A549 (cell line): ENCODE data around the gene ASAP2. TPM values are rescaled to one million over a fixed set of nuclear protein-coding genes. Genes with fewer than 3 reads are reported as not detected.

Experiments
- ATAC-seq, 2 experiments: fragments of 200-7000 bp in 1 of 2; fragments of >200 bp in 1 of 2; cut with Nextera tagmentation in 1 of 2; cut with Tn5 transposase in 1 of 2; 3 replicates each; pipeline versions ENCODE4 v1.8.0 to v1.9.1; 2018 to 2020; ENCODE audit warnings: mild to moderate bottlenecking in 1 of 2, moderate library complexity in 1 of 2
- CTCF ChIA-PET: fragments of 300-600 bp; sonication (Branson Sonifier 250); formaldehyde crosslinking; extraction: SDS; loops from one replicate; lab custom pipeline; 2021; ENCODE audit warnings: antibody characterized with exemption, inconsistent platforms; lab: Yijun Ruan, JAX
- POLR2A ChIA-PET: fragments of 350-600 bp; formaldehyde crosslinking; extraction: SDS; loops from one replicate; lab custom pipeline; 2021; ENCODE audit warnings: antibody characterized with exemption, inconsistent platforms; lab: Yijun Ruan, JAX
- DNase-seq, 2 experiments: peaks; one replicate each; pipeline versions ENCODE4 v3.0.0 to v3.0.0-alpha.2; 2011 to 2016; ENCODE audit warnings: low read depth in 1 of 2, low spot score in 1 of 2
- FAIRE-seq: peaks from 2 replicates; lab custom pipeline; 2011; peaks lifted over from hg19 to GRCh38; lab: Jason Lieb, UNC
- H3K27ac ChIP-seq, 2 experiments: fragments of >200 bp; sonication (Bioruptor Twin); formaldehyde crosslinking; 3 replicates each; pipeline ENCODE4 v1.5.1; 2016 to 2017
- H3K4me1 ChIP-seq: fragments of >200 bp; sonication (Bioruptor Twin); formaldehyde crosslinking; 3 replicates; pipeline ENCODE4 v1.6.1; 2016
- H3K4me2 ChIP-seq: fragments of >200 bp; sonication (Bioruptor Twin); formaldehyde crosslinking; 3 replicates; pipeline ENCODE4 v1.6.1; 2016
- H3K4me3 ChIP-seq: fragments of >200 bp; sonication (Bioruptor Twin); formaldehyde crosslinking; 3 replicates; pipeline ENCODE4 v1.5.1; 2016
- H3K9me3 ChIP-seq: fragments of >200 bp; sonication (Bioruptor Twin); formaldehyde crosslinking; 3 replicates; pipeline ENCODE4 v1.6.1; 2016
- CBX2 ChIP-seq: fragments of 200-600 bp; sonication (generic); IDR thresholded peaks from 2 replicates; pipeline ENCODE4 v1.6.1; 2016; ENCODE audit warnings: low read depth, mild to moderate bottlenecking, borderline replicate concordance
- CEBPB ChIP-seq, 2 experiments: fragments of >200 bp in 1 of 2; sonication (Bioruptor Twin) in 1 of 2; formaldehyde crosslinking in 1 of 2; IDR thresholded peaks; 2 replicates each; pipeline ENCODE4 v1.6.1; 2012 to 2016
- CHD4 ChIP-seq: fragments of 200-600 bp; sonication (generic); IDR thresholded peaks from 2 replicates; pipeline ENCODE4 v1.6.1; 2016; ENCODE audit warnings: antibody characterized with exemption, mild to moderate bottlenecking, borderline replicate concordance
- EHF ChIP-seq: fragments of 250-450 bp; sonication (Bioruptor Pico); IDR thresholded peaks from 2 replicates; pipeline ENCODE4 v1.5.0; 2020; ENCODE audit warnings: mild to moderate bottlenecking
- FOSB ChIP-seq: fragments of 250-450 bp; sonication (Bioruptor Pico); IDR thresholded peaks from 2 replicates; pipeline ENCODE4 v1.5.0; 2020; ENCODE audit warnings: mild to moderate bottlenecking, moderate library complexity
- FOSL2 ChIP-seq, 2 experiments: fragments of 450-650 bp in 1 of 2; fragments of >200 bp in 1 of 2; sonication (Bioruptor Twin) in 1 of 2; formaldehyde crosslinking; IDR thresholded peaks; 2 replicates each; pipeline versions ENCODE4 v1.5.0 to v1.6.1; 2016 to 2020; ENCODE audit warnings: mild to moderate bottlenecking in 1 of 2, moderate library complexity in 1 of 2
- HDAC2 ChIP-seq: fragments of 200-600 bp; sonication (generic); IDR thresholded peaks from 2 replicates; pipeline ENCODE4 v1.6.1; 2016
- HEYL ChIP-seq: fragments of 250-450 bp; sonication (Bioruptor Pico); IDR thresholded peaks from 2 replicates; pipeline ENCODE4 v1.8.0; 2021; ENCODE audit warnings: mild to moderate bottlenecking, moderate library complexity
- HOXB13 ChIP-seq: fragments of 250-450 bp; sonication (Bioruptor Pico); IDR thresholded peaks from 2 replicates; pipeline ENCODE4 v1.5.0; 2020; ENCODE audit warnings: low read depth, mild to moderate bottlenecking, moderate library complexity
- JUN ChIP-seq, 2 experiments: fragments of >200 bp; sonication (Bioruptor Twin); formaldehyde crosslinking; IDR thresholded peaks; 2 replicates in 1 of 2; 3 replicates in 1 of 2; pipeline ENCODE4 v1.6.1; 2016 to 2017
- KDM1A ChIP-seq: fragments of 200-600 bp; sonication (generic); IDR thresholded peaks from 2 replicates; pipeline ENCODE4 v1.6.1; 2016; ENCODE audit warnings: low read depth, mild to moderate bottlenecking
- MAFK ChIP-seq: fragments of 450-650 bp; IDR thresholded peaks from 2 replicates; pipeline ENCODE4 v1.6.1; 2014; ENCODE audit not compliant: partially characterized antibody
- MYC ChIP-seq: IDR thresholded peaks from 2 replicates; pipeline ENCODE4 v1.6.1; 2012; ENCODE audit warnings: mild to moderate bottlenecking, inconsistent platforms, low read length, improper control_type of control experiment, borderline replicate concordance
- NPAS2 ChIP-seq: fragments of 250-450 bp; sonication (Bioruptor Pico); IDR thresholded peaks from 2 replicates; pipeline ENCODE4 v1.8.0; 2022; ENCODE audit warnings: mild to moderate bottlenecking, moderate library complexity, borderline replicate concordance
- PHF8 ChIP-seq: fragments of 200-600 bp; sonication (generic); IDR thresholded peaks from 2 replicates; pipeline ENCODE4 v1.6.1; 2016; ENCODE audit warnings: low read depth, mild to moderate bottlenecking, antibody characterized with exemption, moderate library complexity, borderline replicate concordance
- POLR2A ChIP-seq: IDR thresholded peaks from 2 replicates; pipeline ENCODE4 v1.6.1; 2012; ENCODE audit warnings: mild to moderate bottlenecking, low read length
- POLR2AphosphoS2 ChIP-seq: conservative IDR thresholded peaks from 2 replicates; pipeline ENCODE4 v1.6.1; 2012; ENCODE audit warnings: low read length, improper control_type of control experiment, inconsistent platforms
- RCOR1 ChIP-seq: fragments of 150-350 bp; IDR thresholded peaks from 2 replicates; pipeline ENCODE4 v1.6.1; 2014; ENCODE audit warnings: antibody characterized with exemption, low read length, low read depth
- RNF2 ChIP-seq: fragments of 200-600 bp; sonication (generic); IDR thresholded peaks from 2 replicates; pipeline ENCODE4 v1.6.1; 2016; ENCODE audit warnings: low read depth, mild to moderate bottlenecking, antibody characterized with exemption, moderate library complexity, borderline replicate concordance
- SMC3 ChIP-seq: fragments of >200 bp; sonication (Bioruptor Twin); formaldehyde crosslinking; IDR thresholded peaks from 3 replicates; pipeline ENCODE4 v1.6.1; 2018; ENCODE audit warnings: inconsistent platforms
- TFCP2L1 ChIP-seq: fragments of 250-450 bp; sonication (Bioruptor Pico); IDR thresholded peaks from 2 replicates; pipeline ENCODE4 v1.5.0; 2021; ENCODE audit warnings: mild to moderate bottlenecking
- ZC3H11A ChIP-seq: fragments of 450-650 bp; IDR thresholded peaks from 2 replicates; pipeline ENCODE4 v1.6.1; 2014; ENCODE audit warnings: antibody characterized with exemption, mild to moderate bottlenecking
- ZNF302 ChIP-seq: fragments of 250-450 bp; sonication (Bioruptor Pico); IDR thresholded peaks from 2 replicates; pipeline ENCODE4 v1.9.0; 2021; ENCODE audit warnings: inconsistent platforms, mild to moderate bottlenecking, moderate library complexity
- WGBS: methylation state at CpG from one replicate; pipeline ENCODE4 v1.1.6; 2017; ENCODE audit errors: missing lambda C conversion rate; 5-methylcytosine and 5-hydroxymethylcytosine counted together
- polyA plus RNA-seq, 4 experiments: library from polyadenylated mRNA; depleted of rRNA in 3 of 4; stranded (reverse); fragments of >200 nt; fragmentation: RNase III in 1 of 4; extraction: RNeasy Plus Mini Kit Qiagen cat#74134 plus additional on column Dnase treatment in 1 of 4; gene quantifications; 2 replicates in 3 of 4; 3 replicates in 1 of 4; pipeline ENCODE4 v1.2.3, GENCODE V29; 2011 to 2017
- TF ChIP-seq, protein P1 (sequence below): fragments of 250-450 bp; sonication (Bioruptor Pico); IDR thresholded peaks from 2 replicates; pipeline ENCODE4 v1.5.0; 2021; ENCODE audit warnings: mild to moderate bottlenecking, moderate library complexity, borderline replicate concordance
- TF ChIP-seq, protein P2 (sequence below): fragments of 250-450 bp; sonication (Bioruptor Pico); IDR thresholded peaks from 2 replicates; pipeline ENCODE4 v1.5.0; 2020; ENCODE audit warnings: low read depth, mild to moderate bottlenecking, moderate library complexity
- TF ChIP-seq, protein P3 (sequence below): fragments of >200 bp; sonication (Bioruptor Twin); formaldehyde crosslinking; IDR thresholded peaks from 2 replicates; pipeline ENCODE4 v1.6.1; 2016
- TF ChIP-seq, protein P4 (sequence below): IDR thresholded peaks from 2 replicates; pipeline ENCODE4 v1.6.1; 2012; ENCODE audit warnings: low read depth, borderline replicate concordance
- TF ChIP-seq, protein P5 (sequence below): fragments of 450-650 bp; IDR thresholded peaks from 2 replicates; pipeline ENCODE4 v1.6.1; 2014; ENCODE audit warnings: antibody characterized with exemption
- TF ChIP-seq, protein P6 (sequence below): IDR thresholded peaks from 2 replicates; pipeline ENCODE4 v1.6.1; 2012
- TF ChIP-seq, protein P7 (sequence below): IDR thresholded peaks from 2 replicates; pipeline ENCODE4 v1.6.1; 2012

Gene ASAP2
- polyA plus RNA-seq, 2 of the 4 experiments (the other 2 are of a cell fraction), result 17.8 to 27.9 TPM

DNA sequence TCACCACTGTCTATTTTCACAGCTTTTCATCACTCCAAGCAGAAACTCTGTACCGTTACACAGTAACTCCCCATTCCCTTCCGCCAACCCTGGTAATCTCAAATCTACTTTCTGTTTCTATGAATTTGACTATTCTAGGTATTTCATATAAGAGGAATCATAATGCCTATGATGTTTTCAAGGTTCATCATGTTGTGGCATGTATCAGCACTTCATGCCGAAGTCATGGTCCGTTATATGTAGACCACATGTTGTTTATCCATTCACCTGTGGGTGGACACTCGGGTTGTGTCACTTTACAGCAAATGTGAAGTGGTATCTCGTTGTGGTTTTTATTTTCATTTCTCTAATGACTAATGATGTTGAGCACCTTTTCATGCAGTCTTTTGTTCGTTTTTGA lies 238.5 kb downstream of the ASAP2 start:
- no peaks in the 10 kb centered on the region for H3K9me3 ChIP-seq
- H3K27ac ChIP-seq, result no peak overlapping the region
- no peaks in the 10 kb centered on the region for H3K4me1 ChIP-seq
- POLR2A ChIA-PET, result no interaction called here
- WGBS, result 75% methylated on average over 7 of the region's 7 CpGs
- DNase-seq, result no peak
- TF ChIP-seq CBX2, result no peak
- TF ChIP-seq MYC, result no peak
- TF ChIP-seq, protein P1, sequence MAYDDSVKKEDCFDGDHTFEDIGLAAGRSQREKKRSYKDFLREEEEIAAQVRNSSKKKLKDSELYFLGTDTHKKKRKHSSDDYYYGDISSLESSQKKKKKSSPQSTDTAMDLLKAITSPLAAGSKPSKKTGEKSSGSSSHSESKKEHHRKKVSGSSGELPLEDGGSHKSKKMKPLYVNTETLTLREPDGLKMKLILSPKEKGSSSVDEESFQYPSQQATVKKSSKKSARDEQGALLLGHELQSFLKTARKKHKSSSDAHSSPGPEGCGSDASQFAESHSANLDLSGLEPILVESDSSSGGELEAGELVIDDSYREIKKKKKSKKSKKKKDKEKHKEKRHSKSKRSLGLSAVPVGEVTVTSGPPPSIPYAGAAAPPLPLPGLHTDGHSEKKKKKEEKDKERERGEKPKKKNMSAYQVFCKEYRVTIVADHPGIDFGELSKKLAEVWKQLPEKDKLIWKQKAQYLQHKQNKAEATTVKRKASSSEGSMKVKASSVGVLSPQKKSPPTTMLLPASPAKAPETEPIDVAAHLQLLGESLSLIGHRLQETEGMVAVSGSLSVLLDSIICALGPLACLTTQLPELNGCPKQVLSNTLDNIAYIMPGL (CRISPR knock-in tag), result no peak
- TF ChIP-seq, protein P2, sequence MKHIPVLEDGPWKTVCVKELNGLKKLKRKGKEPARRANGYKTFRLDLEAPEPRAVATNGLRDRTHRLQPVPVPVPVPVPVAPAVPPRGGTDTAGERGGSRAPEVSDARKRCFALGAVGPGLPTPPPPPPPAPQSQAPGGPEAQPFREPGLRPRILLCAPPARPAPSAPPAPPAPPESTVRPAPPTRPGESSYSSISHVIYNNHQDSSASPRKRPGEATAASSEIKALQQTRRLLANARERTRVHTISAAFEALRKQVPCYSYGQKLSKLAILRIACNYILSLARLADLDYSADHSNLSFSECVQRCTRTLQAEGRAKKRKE, result no peak
- no peak for TF ChIP-seq CEBPB (IDR thresholded peaks at IDR 0.05)
- TF ChIP-seq, protein P3, sequence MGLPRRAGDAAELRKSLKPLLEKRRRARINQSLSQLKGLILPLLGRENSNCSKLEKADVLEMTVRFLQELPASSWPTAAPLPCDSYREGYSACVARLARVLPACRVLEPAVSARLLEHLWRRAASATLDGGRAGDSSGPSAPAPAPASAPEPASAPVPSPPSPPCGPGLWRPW, result no peak
- TF ChIP-seq, protein P4, sequence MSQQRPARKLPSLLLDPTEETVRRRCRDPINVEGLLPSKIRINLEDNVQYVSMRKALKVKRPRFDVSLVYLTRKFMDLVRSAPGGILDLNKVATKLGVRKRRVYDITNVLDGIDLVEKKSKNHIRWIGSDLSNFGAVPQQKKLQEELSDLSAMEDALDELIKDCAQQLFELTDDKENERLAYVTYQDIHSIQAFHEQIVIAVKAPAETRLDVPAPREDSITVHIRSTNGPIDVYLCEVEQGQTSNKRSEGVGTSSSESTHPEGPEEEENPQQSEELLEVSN, result no peak
- TF ChIP-seq ZNF302 (CRISPR knock-in tag), result no peak
- TF ChIP-seq HDAC2, result no peak
- no peak for TF ChIP-seq HOXB13 (CRISPR knock-in tag)
- TF ChIP-seq, protein P5, sequence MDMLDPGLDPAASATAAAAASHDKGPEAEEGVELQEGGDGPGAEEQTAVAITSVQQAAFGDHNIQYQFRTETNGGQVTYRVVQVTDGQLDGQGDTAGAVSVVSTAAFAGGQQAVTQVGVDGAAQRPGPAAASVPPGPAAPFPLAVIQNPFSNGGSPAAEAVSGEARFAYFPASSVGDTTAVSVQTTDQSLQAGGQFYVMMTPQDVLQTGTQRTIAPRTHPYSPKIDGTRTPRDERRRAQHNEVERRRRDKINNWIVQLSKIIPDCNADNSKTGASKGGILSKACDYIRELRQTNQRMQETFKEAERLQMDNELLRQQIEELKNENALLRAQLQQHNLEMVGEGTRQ, result no peak
- TF ChIP-seq, protein P6, sequence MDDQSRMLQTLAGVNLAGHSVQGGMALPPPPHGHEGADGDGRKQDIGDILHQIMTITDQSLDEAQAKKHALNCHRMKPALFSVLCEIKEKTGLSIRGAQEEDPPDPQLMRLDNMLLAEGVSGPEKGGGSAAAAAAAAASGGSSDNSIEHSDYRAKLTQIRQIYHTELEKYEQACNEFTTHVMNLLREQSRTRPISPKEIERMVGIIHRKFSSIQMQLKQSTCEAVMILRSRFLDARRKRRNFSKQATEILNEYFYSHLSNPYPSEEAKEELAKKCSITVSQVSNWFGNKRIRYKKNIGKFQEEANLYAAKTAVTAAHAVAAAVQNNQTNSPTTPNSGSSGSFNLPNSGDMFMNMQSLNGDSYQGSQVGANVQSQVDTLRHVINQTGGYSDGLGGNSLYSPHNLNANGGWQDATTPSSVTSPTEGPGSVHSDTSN, result no peak
- no peak for TF ChIP-seq RNF2
- no peak for TF ChIP-seq HEYL (CRISPR knock-in tag)
- TF ChIP-seq PHF8, result no peak
- no peak for TF ChIP-seq RCOR1
- no peak for TF ChIP-seq SMC3
- no peak for TF ChIP-seq FOSL2 (IDR thresholded peaks at IDR 0.05)
- TF ChIP-seq FOSL2 (CRISPR knock-in tag; IDR thresholded peaks at IDR 0.05), result no peak
- TF ChIP-seq CHD4, result no peak
- TF ChIP-seq, all 56 proteins: peak for 0
- Histone ChIP-seq H3K4me3 (no peak overlapping the region), H3K4me2 (no peak overlapping the region)
- FAIRE-seq, result no peak
- CTCF ChIA-PET, result interaction anchor here (1.3 kb wide), 1 partner anchor 303 kb away, joined by 4 read pairs; no protein-coding TSS in a partner anchor
- ATAC-seq, result no peak

DNA sequence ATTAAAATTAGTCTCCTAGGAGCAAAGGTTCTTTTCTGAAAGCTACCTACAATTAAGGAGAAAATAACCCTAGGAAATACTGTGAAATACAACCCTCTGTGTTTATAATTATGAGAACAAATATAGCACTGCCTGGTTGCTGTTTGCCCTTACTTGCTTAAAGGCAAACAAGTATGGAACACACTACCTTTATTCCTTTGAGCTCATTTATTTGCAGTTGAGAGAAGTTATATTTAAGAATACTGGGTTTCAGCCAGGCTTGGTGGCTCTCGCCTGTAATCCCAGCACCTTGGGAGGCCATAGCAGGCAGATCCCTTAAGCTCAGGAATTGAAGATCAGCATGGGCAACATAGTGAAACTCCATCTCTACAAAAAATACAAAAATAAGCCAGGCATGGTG lies 244.6 kb downstream of the ASAP2 start:
- ChIA-PET CTCF (no interaction called here), POLR2A (no interaction called here)
- DNase-seq (no peak), FAIRE-seq (no peak), ATAC-seq (no peak)
- Histone ChIP-seq H3K9me3 (no peaks in the 10 kb centered on the region), H3K4me2 (no peak overlapping the region), H3K27ac (no peak overlapping the region), H3K4me1 (no peaks in the 10 kb centered on the region), H3K4me3 (no peak overlapping the region)
- 93% methylated on average over 1 of the region's 1 CpG for WGBS
- TF ChIP-seq, protein P5, result no peak
- no peak for TF ChIP-seq MAFK
- TF ChIP-seq, protein P2, result no peak
- TF ChIP-seq NPAS2 (CRISPR knock-in tag), result no peak
- TF ChIP-seq POLR2A, result no peak
- TF ChIP-seq EHF (CRISPR knock-in tag), result no peak
- no peak for TF ChIP-seq KDM1A
- no peak for TF ChIP-seq ZNF302 (CRISPR knock-in tag)
- TF ChIP-seq FOSB (CRISPR knock-in tag), result no peak
- no peak for TF ChIP-seq JUN (IDR thresholded peaks at IDR 0.05)
- TF ChIP-seq, protein P3, result no peak
- TF ChIP-seq ZC3H11A, result no peak
- TF ChIP-seq HOXB13 (CRISPR knock-in tag), result no peak
- TF ChIP-seq, protein P7, sequence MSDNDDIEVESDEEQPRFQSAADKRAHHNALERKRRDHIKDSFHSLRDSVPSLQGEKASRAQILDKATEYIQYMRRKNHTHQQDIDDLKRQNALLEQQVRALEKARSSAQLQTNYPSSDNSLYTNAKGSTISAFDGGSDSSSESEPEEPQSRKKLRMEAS, result no peak
- no peak for TF ChIP-seq POLR2AphosphoS2
- no peak for TF ChIP-seq FOSL2 (IDR thresholded peaks at IDR 0.05)
- no peak for TF ChIP-seq FOSL2 (CRISPR knock-in tag; IDR thresholded peaks at IDR 0.05)
- no peak for TF ChIP-seq TFCP2L1 (CRISPR knock-in tag)
